Testis (tissue), 3 donors: ENCODE measurements around the gene FAM177A1. TPM values are rescaled to one million over a fixed set of nuclear protein-coding genes. Genes with fewer than 3 reads are reported as not detected.
A peak's percentile ranks its signal among the peaks of the same experiment; 100 is the strongest.

ENCODE experiments used
- DNase-seq: peaks from one replicate; pipeline ENCODE4 v3.0.0-alpha.2; 2019
- H3K27ac ChIP-seq, 2 donors: fragments of 200-600 bp; sonication (generic); one replicate each; pipeline ENCODE4 v1.5.1; 2019
- H3K27me3 ChIP-seq: fragments of 200-600 bp; sonication (generic); one replicate; pipeline ENCODE4 v1.5.1; 2019
- H3K36me3 ChIP-seq: fragments of 200-600 bp; sonication (generic); one replicate; pipeline ENCODE4 v1.5.1; 2017; ENCODE audit warnings: low read depth; ENCODE audit errors: missing control alignments
- H3K4me1 ChIP-seq: fragments of 200-600 bp; sonication (generic); one replicate; pipeline ENCODE4 v1.5.1; 2019
- H3K4me3 ChIP-seq, 2 donors: fragments of 200-600 bp; sonication (generic); one replicate each; pipeline ENCODE4 v1.5.1; 2017 to 2019
- H3K9me3 ChIP-seq: fragments of 200-600 bp; sonication (generic); one replicate; pipeline ENCODE4 v1.5.1; 2017
- CTCF ChIP-seq, 3 experiments: fragments of 450-650 bp in 2 of 3; fragments of 200-600 bp in 1 of 3; sonication (generic) in 1 of 3; IDR thresholded peaks; one replicate each; pipeline ENCODE4 v1.5.1; 2016 to 2019; ENCODE audit warnings: antibody characterized with exemption in 3 of 3, mild to moderate bottlenecking in 2 of 3, moderate library complexity in 1 of 3
- POLR2A ChIP-seq: fragments of 450-650 bp; IDR thresholded peaks from one replicate; pipeline ENCODE4 v1.6.1; 2017; ENCODE audit warnings: antibody characterized with exemption, mild to moderate bottlenecking, moderate library complexity
- WGBS, 2 donors: methylation state at CpG; one replicate each; pipeline ENCODE4 v1.1.5; 2018; 5-methylcytosine and 5-hydroxymethylcytosine counted together
- intact Hi-C: fragments of 100-400 bp; cut with DNase I; formaldehyde crosslinking; loops from one replicate; pipeline ENCODE4 v1.15.1; 2023; ENCODE audit warnings: low total_unique reads
- polyA plus RNA-seq: library from polyadenylated mRNA; stranded (reverse); fragments of 350-450 nt; fragmentation: Illumina TruSeq; extraction: RNeasy Lipid Tissue Mini Kit (QIAGEN cat#74804); gene quantifications from one replicate; pipeline ENCODE4 v1.2.3, GENCODE V29; 2014; ENCODE audit warnings: low read depth, low replicate concordance; ENCODE audit not compliant: insufficient read depth
- total RNA-seq, 2 donors: library from RNA; depleted of rRNA; stranded (reverse); fragments of >200 nt; gene quantifications; one replicate each; pipeline ENCODE4 v1.2.3, GENCODE V29; 2016

FAM177A1 gene
- total and polyA plus RNA-seq, 3 donors from 2014 or later: 49.6 to 112 (median 52.5) TPM

- no peaks in the 10 kb centered on the region for H3K36me3 ChIP-seq
- peak overlapping the region; percentile 96 for H3K27ac ChIP-seq
- intact Hi-C loops: loop anchor here (10.0 kb wide), 1 partner anchor 171 kb away; the partner anchor contains the start of gene BAZ1A
- DNase-seq: no peak
- TF ChIP-seq POLR2A (no peak), CTCF (IDR thresholded peaks at IDR 0.05) (no peak)
- peak overlapping the region; percentile 90 to 92 for H3K4me3 ChIP-seq
- H3K9me3 ChIP-seq: no peaks in the 10 kb centered on the region
- 0% methylated on average over 6 of the region's 6 CpGs for WGBS, 2 donors
- H3K27me3 ChIP-seq: no peaks in the 10 kb centered on the region
- H3K4me1 ChIP-seq: peaks cover 10% of the 10 kb centered on the region
These were observed 349 bp upstream of the FAM177A1 start for GRCh38 chr14:35045798-35046047.

GRCh38 chr14:35046751-35047536 is 872 bp downstream of the FAM177A1 start:
- peaks cover 10% of the 10 kb centered on the region for H3K4me1 ChIP-seq

GRCh38 chr14:35047976-35048513 is 2.0 kb downstream of the FAM177A1 start:
- TF ChIP-seq CTCF (IDR thresholded peaks at IDR 0.05) (no peak), POLR2A (no peak)
- no peak overlapping the region for H3K4me3 ChIP-seq
- no peak for DNase-seq
- no peaks in the 10 kb centered on the region for H3K36me3 ChIP-seq
- WGBS, 2 donors: 61 to 75% methylated on average over 4 of the region's 4 CpGs
- H3K9me3 ChIP-seq: no peaks in the 10 kb centered on the region
- intact Hi-C loops: loop anchor here (10.0 kb wide), 1 partner anchor 173 kb away; the partner anchor contains the start of gene BAZ1A
- no peaks in the 10 kb centered on the region for H3K27me3 ChIP-seq
- H3K4me1 ChIP-seq: peaks cover 10% of the 10 kb centered on the region
- no peak overlapping the region for H3K27ac ChIP-seq

More at GRCh38 chr14:35046751-35047536, 872 bp downstream of the FAM177A1 start:
- H3K9me3 ChIP-seq: no peaks in the 10 kb centered on the region
- H3K27ac ChIP-seq: peak overlapping the region; percentile 96
- intact Hi-C loops: loop anchor here (10.0 kb wide), 1 partner anchor 172 kb away; the partner anchor contains the start of gene BAZ1A
- peak overlapping the region; percentile 90 to 92 for H3K4me3 ChIP-seq
- H3K27me3 ChIP-seq: no peaks in the 10 kb centered on the region
- no peaks in the 10 kb centered on the region for H3K36me3 ChIP-seq
- WGBS, 2 donors: 21 to 28% methylated on average over 17 to 23 of the region's 23 CpGs
- peak; percentile 56 for DNase-seq
- TF ChIP-seq POLR2A: no peak
- no peak for TF ChIP-seq CTCF (IDR thresholded peaks at IDR 0.05)

GRCh38 chr14:35050652-35051051 is 4.6 kb downstream of the FAM177A1 start:
- Histone ChIP-seq H3K36me3 (no peaks in the 10 kb centered on the region), H3K4me1 (peaks cover 4% of the 10 kb centered on the region), H3K4me3 (no peak overlapping the region), H3K27ac (no peak overlapping the region), H3K9me3 (no peaks in the 10 kb centered on the region), H3K27me3 (no peaks in the 10 kb centered on the region)
- intact Hi-C loops: no loop called here
- no peak for TF ChIP-seq CTCF (IDR thresholded peaks at IDR 0.05)
- no peak for TF ChIP-seq POLR2A
- 15 to 23% methylated on average over 1 of the region's 1 CpG for WGBS, 2 donors
- DNase-seq: no peak
